NCI-H1105 (cell line): Measurements from ENCODE around the gene SPEM1.

Source experiments
- DNase-seq: peaks from one replicate; lab custom pipeline; 2025; lab: John Stamatoyannopoulos, UW

SPEM1 gene, protein sequence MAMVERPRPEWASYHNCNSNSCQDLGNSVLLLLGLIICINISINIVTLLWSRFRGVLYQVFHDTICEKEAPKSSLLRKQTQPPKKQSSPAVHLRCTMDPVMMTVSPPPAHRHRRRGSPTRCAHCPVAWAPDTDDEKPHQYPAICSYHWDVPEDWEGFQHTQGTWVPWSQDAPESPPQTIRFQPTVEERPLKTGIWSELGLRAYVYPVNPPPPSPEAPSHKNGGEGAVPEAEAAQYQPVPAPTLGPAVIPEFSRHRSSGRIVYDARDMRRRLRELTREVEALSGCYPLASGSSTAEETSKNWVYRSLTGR

GRCh38 chr17:7419819-7420610, at the start of gene SPEM1:
SPEM1 (plus strand) TSS chr17:7420324; CDS start chr17:7420385, 61 bp downstream.
- no peak for DNase-seq

DNA sequence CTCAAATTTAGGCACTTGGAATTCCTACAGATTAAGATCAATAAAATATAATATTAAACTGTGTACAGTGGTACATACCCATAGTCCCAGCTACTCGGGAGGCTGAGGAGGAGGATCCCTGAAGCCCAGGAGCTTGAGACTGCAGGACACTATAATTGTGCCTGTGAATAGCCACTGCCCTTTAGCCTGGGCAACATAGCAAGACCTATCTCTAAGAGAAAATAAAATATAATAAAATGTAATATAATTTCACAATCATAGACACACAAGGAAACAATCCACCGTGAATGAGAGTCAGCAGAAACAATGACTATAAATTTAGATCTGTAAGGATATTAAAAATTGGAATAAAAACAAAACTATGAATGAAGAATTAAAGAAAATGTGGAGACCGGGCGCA, 49.3 kb upstream of the SPEM1 start:
- no peak for DNase-seq

- DNase-seq = no peak
Observed at GRCh38 chr17:7374353-7374752, 45.8 kb upstream of the SPEM1 start.

GRCh38 chr17:7379134-7379533, 41.0 kb upstream of the SPEM1 start:
- no peak for DNase-seq

DNA sequence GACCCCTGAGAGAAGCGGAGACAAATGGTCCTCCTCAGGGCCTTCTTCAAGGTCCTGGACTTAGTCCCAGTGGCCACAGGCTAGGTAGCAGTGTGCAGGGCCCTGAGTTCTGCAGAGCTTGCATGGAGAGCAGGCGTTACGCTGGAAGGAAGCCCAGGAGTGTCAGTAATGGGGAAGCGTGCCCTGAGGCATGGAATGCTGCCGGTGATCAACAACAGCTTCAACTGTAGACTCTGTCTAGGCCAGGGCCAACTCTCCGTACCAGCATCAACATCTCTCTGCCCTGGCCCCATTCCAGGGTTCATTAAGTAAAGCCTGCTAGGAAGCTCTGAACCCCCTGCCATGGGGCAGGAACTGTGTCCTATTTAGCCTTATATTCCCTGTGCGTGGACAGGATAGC, 39.8 kb upstream of the SPEM1 start:
- DNase-seq = peak; percentile 90

DNA sequence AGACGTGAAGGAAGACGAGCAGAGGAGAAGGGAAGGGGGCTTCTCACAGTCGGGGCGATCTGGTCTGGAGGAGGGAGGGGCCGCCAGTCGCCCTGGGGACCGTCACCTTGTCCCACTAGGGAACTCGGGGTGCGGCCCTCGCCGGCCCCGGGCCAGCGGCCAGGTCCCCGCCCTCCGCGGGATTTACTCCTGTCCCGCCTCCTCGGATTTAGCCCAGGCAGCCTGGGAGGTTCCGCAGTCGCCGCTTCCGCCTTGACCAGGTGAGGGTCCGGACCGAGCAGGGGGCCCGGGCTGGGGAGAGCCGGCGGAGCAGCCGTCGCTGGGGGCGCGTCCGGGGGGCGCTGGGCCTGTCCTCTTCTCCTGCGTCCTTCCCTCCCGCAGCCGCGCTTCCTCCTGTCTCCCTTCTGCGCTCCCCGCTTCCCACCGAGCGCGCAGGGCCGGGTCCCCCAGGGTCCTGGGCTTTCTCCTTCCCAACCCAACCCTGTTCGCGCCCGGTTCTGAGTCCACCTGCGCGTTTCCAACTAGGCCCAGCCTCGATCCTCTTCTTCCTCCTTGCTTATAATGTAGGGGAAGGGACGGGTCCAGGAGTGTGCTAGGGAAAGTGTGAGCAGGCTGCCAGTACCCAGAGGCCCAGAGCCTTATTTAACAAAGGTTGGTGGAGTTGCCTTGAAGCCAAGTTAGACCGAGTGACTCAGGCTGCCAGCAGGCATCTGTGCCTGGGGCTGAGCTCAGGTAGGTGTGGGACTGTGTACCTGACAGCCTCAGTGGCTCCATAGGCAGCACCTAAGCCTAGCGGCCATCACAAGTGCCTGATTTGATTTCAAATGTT, 39.1 kb upstream of the SPEM1 start, which contains the start of gene TNK1:
Gene TNK1, plus strand, starts transcription at position 235 of the 829 bp plus-strand sequence. CDS start 1,838 bp downstream, outside the sequence.
- DNase-seq = peak; percentile 2

- no peak for DNase-seq
Observed at GRCh38 chr17:7382901-7383300, 37.2 kb upstream of the SPEM1 start.

- no peak for DNase-seq
Observed at GRCh38 chr17:7383371-7383741, 36.8 kb upstream of the SPEM1 start.

DNA sequence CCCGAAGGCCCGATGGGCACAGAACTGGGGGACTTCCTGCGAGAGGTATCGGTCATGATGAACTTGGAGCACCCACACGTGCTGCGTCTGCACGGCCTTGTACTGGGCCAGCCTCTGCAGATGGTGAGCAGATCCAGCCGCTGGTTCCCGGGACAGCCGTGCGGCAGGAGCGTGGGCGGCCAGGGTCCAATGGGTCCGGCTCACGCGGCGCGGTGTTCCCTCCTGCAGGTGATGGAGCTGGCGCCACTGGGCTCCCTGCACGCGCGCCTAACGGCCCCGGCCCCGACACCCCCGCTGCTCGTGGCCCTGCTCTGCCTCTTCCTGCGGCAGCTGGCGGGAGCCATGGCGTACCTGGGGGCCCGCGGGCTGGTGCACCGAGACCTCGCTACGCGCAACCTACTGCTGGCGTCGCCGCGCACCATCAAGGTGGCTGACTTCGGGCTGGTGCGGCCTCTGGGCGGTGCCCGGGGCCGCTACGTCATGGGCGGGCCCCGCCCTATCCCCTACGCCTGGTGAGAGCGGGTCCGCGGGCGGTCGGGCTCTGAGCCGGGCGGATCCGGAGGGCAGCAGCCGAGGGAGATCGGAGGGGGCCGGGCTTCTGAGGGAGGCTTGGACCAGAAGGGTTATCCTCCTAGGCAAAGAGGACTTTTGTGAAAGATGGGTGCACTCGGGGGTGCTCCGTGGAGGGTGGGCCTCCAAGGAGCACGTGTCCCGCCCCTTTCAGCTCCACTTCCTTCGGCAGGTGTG, 36.2 kb upstream of the SPEM1 start:
- DNase-seq = no peak

DNA sequence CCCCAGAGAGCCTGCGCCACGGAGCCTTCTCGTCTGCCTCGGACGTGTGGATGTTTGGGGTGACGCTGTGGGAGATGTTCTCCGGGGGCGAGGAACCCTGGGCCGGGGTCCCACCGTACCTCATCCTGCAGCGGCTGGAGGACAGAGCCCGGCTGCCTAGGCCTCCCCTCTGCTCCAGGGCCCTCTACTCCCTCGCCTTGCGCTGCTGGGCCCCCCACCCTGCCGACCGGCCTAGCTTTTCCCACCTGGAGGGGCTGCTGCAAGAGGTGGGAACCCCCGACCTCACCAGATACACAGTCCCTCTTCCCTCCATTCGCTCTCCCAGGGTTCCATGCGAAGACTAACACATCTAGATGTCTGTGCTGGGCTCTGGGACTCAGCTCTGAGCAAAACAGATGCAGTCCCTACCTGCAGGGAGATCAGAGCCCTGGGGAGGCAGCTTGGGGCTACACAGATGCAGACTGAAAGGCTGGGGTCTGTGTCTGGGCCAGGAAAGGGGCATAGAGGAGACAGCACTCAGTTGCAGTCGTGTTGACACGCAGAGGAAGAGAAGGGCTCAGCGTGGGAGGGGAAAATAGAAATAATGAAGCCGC, 35.5 kb upstream of the SPEM1 start:
- DNase-seq = no peak

- DNase-seq = no peak
Observed at GRCh38 chr17:7388856-7389255, 31.3 kb upstream of the SPEM1 start.

DNA sequence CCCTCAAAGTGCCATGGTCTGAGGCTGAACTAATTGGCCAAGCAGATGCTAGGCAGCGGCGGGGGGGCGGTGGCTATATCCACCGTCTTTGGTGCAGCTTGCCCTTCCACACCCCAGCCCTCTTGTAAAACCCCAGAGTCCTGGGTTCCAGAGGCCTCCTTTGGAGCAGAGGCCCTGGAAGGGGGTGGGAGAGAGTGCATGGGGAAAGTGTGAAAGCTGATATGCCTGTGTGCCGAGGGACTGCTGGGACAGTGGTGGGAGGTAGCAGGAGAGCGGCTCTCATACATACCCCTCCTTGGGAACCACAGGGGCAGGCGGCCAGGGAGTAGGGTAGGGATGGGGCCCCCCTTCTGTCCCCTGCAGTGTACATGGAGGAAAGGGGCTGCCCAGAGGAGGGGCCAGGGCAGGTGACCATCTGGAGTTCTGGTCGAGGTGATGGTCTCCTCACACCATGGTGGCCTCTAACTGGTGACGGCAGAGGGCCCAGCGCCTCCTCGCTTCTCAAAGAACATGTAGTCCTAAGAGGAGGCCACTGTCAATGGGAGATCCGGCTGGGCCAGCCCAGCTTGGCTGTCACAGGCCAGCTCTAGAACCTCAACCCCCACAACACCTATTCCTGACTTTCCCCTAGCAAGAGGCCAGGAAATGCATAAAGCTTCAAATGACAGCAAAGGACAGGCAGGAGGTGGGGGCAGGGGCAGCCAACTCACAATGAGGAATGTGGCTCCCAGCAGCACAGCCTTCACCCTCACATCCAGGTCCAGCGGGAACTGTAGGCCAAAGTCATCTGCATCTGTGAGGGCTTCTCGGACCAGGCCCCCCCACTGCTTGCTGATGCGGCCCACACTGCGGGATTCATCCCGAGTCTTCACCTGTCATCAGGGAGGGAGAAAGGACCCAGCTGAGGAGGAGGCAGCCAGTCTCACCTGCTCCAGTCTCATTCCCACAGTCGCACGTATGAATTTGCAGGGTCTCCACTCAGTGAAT, 29.9 kb upstream of the SPEM1 start:
- no peak for DNase-seq

DNA sequence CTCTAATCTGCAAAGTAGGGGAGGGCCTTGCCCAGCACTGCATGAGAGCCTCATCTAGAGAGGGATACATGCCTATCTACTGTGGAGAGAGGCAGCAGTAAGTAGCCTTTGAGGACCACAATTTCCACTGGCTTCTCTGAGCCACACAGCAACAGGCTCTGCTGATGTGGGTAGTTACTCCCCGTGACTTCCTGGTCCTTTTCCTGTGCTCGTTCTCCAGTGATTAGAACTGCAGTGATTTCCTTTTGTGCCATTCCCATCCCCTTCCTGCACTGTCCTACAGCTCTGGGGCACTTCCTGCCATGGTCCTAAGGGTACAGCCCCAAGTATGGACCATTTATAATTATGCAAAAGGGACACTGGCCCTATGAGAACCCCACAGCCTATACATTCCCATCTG, 28.8 kb upstream of the SPEM1 start:
- DNase-seq = no peak

- no peak for DNase-seq
Observed at GRCh38 chr17:7392696-7393612, 27.2 kb upstream of the SPEM1 start.

GRCh38 chr17:7393613-7394451, 26.3 kb upstream of the SPEM1 start:
- DNase-seq = peak; percentile 74

GRCh38 chr17:7394452-7395191, 25.5 kb upstream of the SPEM1 start, which contains the start of gene PLSCR3:
PLSCR3 (minus strand) TSS chr17:7394525; CDS start chr17:7394110, 415 bp downstream.
- DNase-seq = peak; percentile 75

GRCh38 chr17:7396147-7396546, 24.0 kb upstream of the SPEM1 start:
- no peak for DNase-seq
